Measurements from ENCODE around the gene CD300LB. TPM values are rescaled to one million over a fixed set of nuclear protein-coding genes. Genes with fewer than 3 reads are reported as not detected.

The CD300LB gene
- polyA plus RNA-seq, 2 of the 4 experiments (the other 2 are of a cell fraction) = not detected

DNA sequence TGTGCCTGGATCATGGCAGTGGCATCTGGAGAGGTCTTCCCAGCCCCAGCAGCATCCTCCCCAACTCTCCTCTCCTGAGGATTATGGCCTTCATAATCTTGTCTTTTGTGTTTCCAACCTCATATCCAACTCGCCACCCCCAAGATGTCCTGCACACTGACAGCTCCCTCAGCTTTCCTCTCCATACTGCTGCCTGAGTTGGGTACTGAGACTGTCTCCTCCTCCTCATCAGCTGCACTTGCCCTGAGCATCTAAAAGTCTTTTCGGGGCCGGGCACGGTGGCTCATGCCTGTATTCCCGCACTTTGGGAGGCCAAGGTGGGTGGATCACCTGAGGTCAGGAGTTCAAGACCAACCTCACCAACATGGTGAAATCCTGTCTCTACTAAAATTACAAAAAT lies 2.0 kb downstream of the CD300LB start:
- Histone ChIP-seq H3K4me2 (no peak overlapping the region), H3K4me1 (no peaks in the 10 kb centered on the region), H3K4me3 (no peak overlapping the region), H3K27ac (no peak overlapping the region), H3K9me3 (0 out of 3 replicates have a peak, but pooled peaks cover 4% of the 10 kb centered on the region)
- DNase-seq (ENCODE audit: low read depth in 1 of 2, low spot score in 1 of 2) (no peak), FAIRE-seq (no peak), ATAC-seq (no peak)
- ChIA-PET CTCF (interaction anchor here (0.9 to 5.3 kb wide), 9 partner anchors 8 to 329 kb away, joined by 3 to 59 read pairs (median 14); partner anchors contain the start of genes BTBD17 and GPR142), POLR2A (no interaction called here)
- WGBS (ENCODE audit: missing lambda C conversion rate) = 20% methylated on average over 5 of the region's 5 CpGs
- TF ChIP-seq MYC (IDR thresholded peaks at IDR 0.05; ENCODE audit: borderline replicate concordance, low read length) (no peak), MAZ (IDR thresholded peaks at IDR 0.05; ENCODE audit: borderline replicate concordance, low read depth, low read length) (no peak), POLR2AphosphoS2 (conservative IDR thresholded peaks at IDR 0.05; ENCODE audit: low read length) (no peak), SREBF2 (IDR thresholded peaks at IDR 0.05) (no peak), CEBPB (IDR thresholded peaks at IDR 0.05) (no peak), HOXA7 (CRISPR knock-in tag; IDR thresholded peaks at IDR 0.05) (no peak), JUNB (IDR thresholded peaks at IDR 0.05) (no peak), NPAS2 (CRISPR knock-in tag; IDR thresholded peaks at IDR 0.05; ENCODE audit: borderline replicate concordance) (no peak), RAD21 (conservative IDR thresholded peaks at IDR 0.05 in 1 of 2, IDR thresholded peaks at IDR 0.05 in 1 of 2) (no peak), EHF (CRISPR knock-in tag; IDR thresholded peaks at IDR 0.05) (no peak), ZFP36 (IDR thresholded peaks at IDR 0.05; ENCODE audit: borderline replicate concordance, partially characterized antibody) (no peak), HES2 (IDR thresholded peaks at IDR 0.05) (no peak), KDM1A (IDR thresholded peaks at IDR 0.05; ENCODE audit: low read depth) (no peak)
- TF ChIP-seq, protein P1, sequence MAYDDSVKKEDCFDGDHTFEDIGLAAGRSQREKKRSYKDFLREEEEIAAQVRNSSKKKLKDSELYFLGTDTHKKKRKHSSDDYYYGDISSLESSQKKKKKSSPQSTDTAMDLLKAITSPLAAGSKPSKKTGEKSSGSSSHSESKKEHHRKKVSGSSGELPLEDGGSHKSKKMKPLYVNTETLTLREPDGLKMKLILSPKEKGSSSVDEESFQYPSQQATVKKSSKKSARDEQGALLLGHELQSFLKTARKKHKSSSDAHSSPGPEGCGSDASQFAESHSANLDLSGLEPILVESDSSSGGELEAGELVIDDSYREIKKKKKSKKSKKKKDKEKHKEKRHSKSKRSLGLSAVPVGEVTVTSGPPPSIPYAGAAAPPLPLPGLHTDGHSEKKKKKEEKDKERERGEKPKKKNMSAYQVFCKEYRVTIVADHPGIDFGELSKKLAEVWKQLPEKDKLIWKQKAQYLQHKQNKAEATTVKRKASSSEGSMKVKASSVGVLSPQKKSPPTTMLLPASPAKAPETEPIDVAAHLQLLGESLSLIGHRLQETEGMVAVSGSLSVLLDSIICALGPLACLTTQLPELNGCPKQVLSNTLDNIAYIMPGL (CRISPR knock-in tag; IDR thresholded peaks at IDR 0.05; ENCODE audit: borderline replicate concordance) = no peak
- TF ChIP-seq, protein P2, sequence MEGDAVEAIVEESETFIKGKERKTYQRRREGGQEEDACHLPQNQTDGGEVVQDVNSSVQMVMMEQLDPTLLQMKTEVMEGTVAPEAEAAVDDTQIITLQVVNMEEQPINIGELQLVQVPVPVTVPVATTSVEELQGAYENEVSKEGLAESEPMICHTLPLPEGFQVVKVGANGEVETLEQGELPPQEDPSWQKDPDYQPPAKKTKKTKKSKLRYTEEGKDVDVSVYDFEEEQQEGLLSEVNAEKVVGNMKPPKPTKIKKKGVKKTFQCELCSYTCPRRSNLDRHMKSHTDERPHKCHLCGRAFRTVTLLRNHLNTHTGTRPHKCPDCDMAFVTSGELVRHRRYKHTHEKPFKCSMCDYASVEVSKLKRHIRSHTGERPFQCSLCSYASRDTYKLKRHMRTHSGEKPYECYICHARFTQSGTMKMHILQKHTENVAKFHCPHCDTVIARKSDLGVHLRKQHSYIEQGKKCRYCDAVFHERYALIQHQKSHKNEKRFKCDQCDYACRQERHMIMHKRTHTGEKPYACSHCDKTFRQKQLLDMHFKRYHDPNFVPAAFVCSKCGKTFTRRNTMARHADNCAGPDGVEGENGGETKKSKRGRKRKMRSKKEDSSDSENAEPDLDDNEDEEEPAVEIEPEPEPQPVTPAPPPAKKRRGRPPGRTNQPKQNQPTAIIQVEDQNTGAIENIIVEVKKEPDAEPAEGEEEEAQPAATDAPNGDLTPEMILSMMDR (IDR thresholded peaks at IDR 0.05) = no peak

DNA sequence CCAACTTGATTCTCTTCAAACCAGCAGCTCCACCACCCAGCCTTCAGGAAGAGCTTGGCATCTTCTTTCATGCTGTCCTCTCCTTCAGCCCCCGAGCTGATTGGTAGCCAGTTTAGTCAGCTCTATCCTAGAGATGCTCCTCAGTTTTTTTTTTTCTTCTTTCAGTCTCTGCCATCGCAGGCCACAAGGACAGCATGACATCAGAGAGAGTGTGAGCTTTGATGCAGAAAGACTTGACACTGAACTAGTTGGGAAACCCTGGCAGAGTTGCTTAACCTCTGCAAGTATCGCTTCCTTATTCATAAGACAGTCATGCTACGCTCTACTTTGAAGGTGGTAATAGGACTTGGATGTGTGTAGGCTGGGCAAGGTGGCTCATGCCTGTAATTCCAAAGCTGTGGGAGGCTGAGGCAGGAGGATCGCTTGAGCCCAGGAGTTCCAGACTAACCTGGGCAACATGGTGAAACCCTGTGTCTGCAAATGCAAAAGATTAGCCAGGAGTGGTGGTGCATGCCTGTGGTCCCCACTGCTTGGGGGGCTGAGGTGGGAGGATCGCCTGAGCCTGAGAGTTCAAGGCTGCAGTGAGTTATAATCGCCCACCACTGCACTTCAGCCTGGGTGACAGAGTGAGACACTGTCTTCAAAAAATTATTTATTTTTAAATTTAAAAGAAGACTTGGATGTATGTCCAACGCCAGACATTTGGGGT lies 2.6 kb downstream of the CD300LB start:
- POLR2A ChIA-PET = no interaction called here
- Histone ChIP-seq H3K4me1 (no peaks in the 10 kb centered on the region), H3K4me3 (no peak overlapping the region), H3K4me2 (no peak overlapping the region), H3K9me3 (0 out of 3 replicates have a peak, but pooled peaks cover 4% of the 10 kb centered on the region), H3K27ac (no peak overlapping the region)
- TF ChIP-seq EHMT2 (IDR thresholded peaks at IDR 0.05; ENCODE audit: low read depth) (no peak), FOXS1 (CRISPR knock-in tag; IDR thresholded peaks at IDR 0.05) (no peak), CBX8 (IDR thresholded peaks at IDR 0.05) (no peak), MAFK (IDR thresholded peaks at IDR 0.05; ENCODE audit: partially characterized antibody) (no peak), ZNF302 (CRISPR knock-in tag; IDR thresholded peaks at IDR 0.05) (no peak), ESRRA (IDR thresholded peaks at IDR 0.05; ENCODE audit: borderline replicate concordance, low read length) (no peak), CHD4 (IDR thresholded peaks at IDR 0.05; ENCODE audit: borderline replicate concordance) (no peak), RCOR1 (IDR thresholded peaks at IDR 0.05; ENCODE audit: low read depth, low read length) (no peak), KDM5A (IDR thresholded peaks at IDR 0.05) (no peak), POLR2AphosphoS2 (conservative IDR thresholded peaks at IDR 0.05; ENCODE audit: low read length) (no peak), ZFP36 (IDR thresholded peaks at IDR 0.05; ENCODE audit: borderline replicate concordance, partially characterized antibody) (no peak), NR3C1 (IDR thresholded peaks at IDR 0.05) (no peak), FOSB (CRISPR knock-in tag; IDR thresholded peaks at IDR 0.05) (no peak), HOXA7 (CRISPR knock-in tag; IDR thresholded peaks at IDR 0.05) (no peak)
- CTCF ChIA-PET = interaction anchor here (0.7 to 5.3 kb wide), 7 partner anchors 71 to 262 kb away, joined by 3 to 46 read pairs (median 11); partner anchors contain the start of genes BTBD17 and GPR142
- FAIRE-seq = no peak
- WGBS (ENCODE audit: missing lambda C conversion rate) = 15% methylated on average over 8 of the region's 8 CpGs
- DNase-seq (ENCODE audit: low read depth in 1 of 2, low spot score in 1 of 2) = no peak
- ATAC-seq = no peak

Measured in A549 (cell line).